Panc1 (cell line): ENCODE measurements around the gene PSG5. TPM values are rescaled to one million over a fixed set of nuclear protein-coding genes. Genes with fewer than 3 reads are reported as not detected.
A peak's percentile ranks its signal among the peaks of the same experiment; 100 is the strongest.
"Not testable (repeated sequence)": the region's sequence is repeated elsewhere in the genome, so short reads cannot be mapped to it uniquely, and the experiment has no call there.

ENCODE experiments used
- ATAC-seq: fragments of 200-7000 bp; cut with Tn5 transposase; 2 replicates; pipeline ENCODE4 v1.9.1; 2020; ENCODE audit warnings: mild to moderate bottlenecking, moderate library complexity
- BruUV-seq: library from RNA; stranded (reverse); fragments of 400-500 nt; replicated peaks from 2 replicates; lab custom pipeline; 2021; lab: Mats Ljungman, UMichigan
- CTCF ChIA-PET: fragments of 300-600 bp; sonication (Branson Sonifier 250); formaldehyde crosslinking; loops from one replicate; lab custom pipeline; 2022; ENCODE audit warnings: antibody characterized with exemption; lab: Charles Lee
- POLR2A ChIA-PET: fragments of 300-600 bp; sonication (Branson Sonifier 250); formaldehyde crosslinking; loops from one replicate; lab custom pipeline; 2022; ENCODE audit warnings: antibody characterized with exemption; lab: Charles Lee
- DNase-seq: peaks from one replicate; pipeline ENCODE4 v3.0.0-alpha.2; 2010; ENCODE audit warnings: low read depth, low spot score
- H3K27ac ChIP-seq: 2 replicates; pipeline ENCODE4 v1.5.1; 2011; ENCODE audit warnings: mild to moderate bottlenecking, low read length, inconsistent platforms
- H3K27me3 ChIP-seq: fragments of 200-500 bp; sonication (Bioruptor generic); 2 replicates; pipeline ENCODE4 v1.6.0; 2014; ENCODE audit warnings: low read length, inconsistent platforms; ENCODE audit not compliant: control insufficient read depth, insufficient read depth
- H3K36me3 ChIP-seq: fragments of 200-500 bp; sonication (Bioruptor generic); 2 replicates; pipeline ENCODE4 v1.5.1; 2014; ENCODE audit warnings: inconsistent platforms, mild to moderate bottlenecking, low read length, moderate library complexity; ENCODE audit not compliant: control insufficient read depth, insufficient read depth
- H3K4me1 ChIP-seq: 2 replicates; pipeline ENCODE4 v1.5.1; 2011; ENCODE audit warnings: inconsistent platforms, mild to moderate bottlenecking, low read length, moderate library complexity; ENCODE audit not compliant: control insufficient read depth, insufficient read depth
- H3K4me3 ChIP-seq, 2 experiments: 2 replicates each; pipeline ENCODE4 v1.5.1; 2011 to 2012; ENCODE audit warnings: low read depth in 2 of 2, low read length in 2 of 2, mild to moderate bottlenecking in 2 of 2, inconsistent platforms in 1 of 2, moderate library complexity in 1 of 2
- H3K9me3 ChIP-seq: fragments of 200-500 bp; sonication (Bioruptor generic); 2 replicates; pipeline ENCODE4 v1.5.1; 2014; ENCODE audit warnings: low read depth, mild to moderate bottlenecking, inconsistent platforms, low read length, moderate library complexity; ENCODE audit not compliant: control insufficient read depth, insufficient read depth
- CTCF ChIP-seq: fragments of 450-650 bp; IDR thresholded peaks from 2 replicates; pipeline ENCODE4 v1.5.1; 2017; ENCODE audit warnings: mild to moderate bottlenecking
- in situ Hi-C: cut with HindIII; loops from 2 replicates; pipeline ENCODE4 v1.10.0; 2016; ENCODE audit warnings: low sequenced_read_pairs, low pct_unique_long_range_greater_than_20kb
- intact Hi-C: fragments of 100-400 bp; cut with micrococcal nuclease; formaldehyde crosslinking; loops from one replicate; pipeline ENCODE4 v1.10.0; 2022; ENCODE audit not compliant: unreplicated experiment
- total RNA-seq: library from RNA; stranded (reverse); gene quantifications from one replicate; pipeline ENCODE4 v1.2.1, GENCODE V29; 2021; ENCODE audit not compliant: unreplicated experiment

The PSG5 gene
- total RNA-seq, 1 experiment from 2014 or later = not detected

- DNase-seq, H3K4me1 ChIP-seq, H3K36me3 ChIP-seq, POLR2A ChIA-PET, BruUV-seq, CTCF ChIA-PET, intact Hi-C loops, H3K9me3 ChIP-seq, H3K4me3 ChIP-seq, H3K27ac ChIP-seq, in situ Hi-C loops, ATAC-seq, H3K27me3 ChIP-seq: not testable (repeated sequence)
Observed at GRCh38 chr19:43194397-43194796, 8.1 kb upstream of the PSG5 start.

- ATAC-seq, intact Hi-C loops, H3K4me3 ChIP-seq, H3K27me3 ChIP-seq, H3K9me3 ChIP-seq, BruUV-seq, H3K4me1 ChIP-seq, H3K27ac ChIP-seq, in situ Hi-C loops, DNase-seq, H3K36me3 ChIP-seq, POLR2A ChIA-PET, CTCF ChIA-PET: not testable (repeated sequence)
Observed at GRCh38 chr19:43192381-43193155, 6.2 kb upstream of the PSG5 start.

GRCh38 chr19:43188092-43188491 lies 1.8 kb upstream of the PSG5 start:
- H3K27ac ChIP-seq, H3K36me3 ChIP-seq, POLR2A ChIA-PET: not testable (repeated sequence)

GRCh38 chr19:43181869-43182771 lies 4.2 kb downstream of the PSG5 start:
- DNase-seq, H3K36me3 ChIP-seq, POLR2A ChIA-PET, H3K4me1 ChIP-seq, H3K27ac ChIP-seq, H3K4me3 ChIP-seq, H3K27me3 ChIP-seq, intact Hi-C loops, CTCF ChIA-PET, ATAC-seq, in situ Hi-C loops, BruUV-seq, H3K9me3 ChIP-seq: not testable (repeated sequence)

More at GRCh38 chr19:43188092-43188491, 1.8 kb upstream of the PSG5 start:
- ATAC-seq, CTCF ChIA-PET, H3K9me3 ChIP-seq, in situ Hi-C loops, BruUV-seq, H3K27me3 ChIP-seq, intact Hi-C loops, H3K4me1 ChIP-seq, DNase-seq, H3K4me3 ChIP-seq: not testable (repeated sequence)
- peak; percentile 39 for TF ChIP-seq CTCF
